CD4-positive, alpha-beta T cell treated with Interleukin-1 beta for 1 hour (primary cell): ENCODE data around the gene QSOX1.

Source experiments
- DNase-seq, 2 donors: peaks; one replicate each; pipeline ENCODE4 v3.0.0-alpha.2; 2020 to 2022

QSOX1 gene

DNA sequence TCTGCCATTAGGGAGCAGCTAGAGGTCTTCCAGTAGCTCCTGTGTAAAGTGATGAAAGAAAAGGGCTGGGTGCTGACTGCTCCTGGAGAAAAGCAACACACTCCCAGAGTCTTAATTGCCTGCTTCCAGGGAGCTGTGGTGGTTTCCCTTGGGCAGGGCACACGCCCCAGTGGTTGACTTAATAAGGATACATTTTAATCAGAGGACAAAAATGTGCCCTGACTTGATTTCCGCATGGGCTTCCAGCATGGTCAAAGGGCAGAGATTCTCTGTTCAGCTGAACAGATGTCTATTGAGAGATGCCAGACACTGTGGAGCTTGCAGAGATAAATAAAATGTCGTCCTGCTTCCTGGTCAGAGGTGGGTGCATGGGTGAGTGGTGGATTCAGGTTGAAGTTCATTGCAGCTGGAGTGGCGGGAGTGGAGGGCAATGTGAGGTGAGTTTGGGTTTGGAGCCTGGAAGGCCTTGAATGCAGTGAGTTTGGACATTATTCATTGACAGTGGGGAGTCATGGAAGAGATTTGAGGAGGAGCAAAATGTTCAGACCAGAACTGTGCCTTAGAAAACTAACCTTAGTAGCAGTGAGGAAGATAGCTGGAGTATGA, 16.0 kb downstream of the QSOX1 start:
- DNase-seq, result no peak

DNA sequence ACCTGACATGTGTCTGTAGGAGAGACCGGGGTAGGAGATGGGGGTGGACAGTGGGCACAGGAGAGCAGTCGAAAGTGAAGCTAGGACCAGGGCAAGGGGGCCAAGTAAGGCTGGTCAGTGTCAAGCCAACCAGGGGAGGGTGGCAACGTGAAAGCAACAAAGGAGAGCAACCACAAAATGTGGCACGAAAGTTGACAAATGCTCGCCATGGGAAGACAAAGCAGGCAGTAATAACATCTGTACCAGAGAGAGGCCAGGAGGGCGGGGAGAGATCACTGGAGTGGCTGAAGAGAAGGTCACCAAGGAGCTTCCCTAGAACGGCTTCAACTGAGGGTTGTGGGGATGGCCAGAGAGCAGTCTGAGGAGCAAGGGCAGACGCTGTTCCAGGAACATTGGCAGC, 17.0 kb downstream of the QSOX1 start:
- DNase-seq, result no peak

DNA sequence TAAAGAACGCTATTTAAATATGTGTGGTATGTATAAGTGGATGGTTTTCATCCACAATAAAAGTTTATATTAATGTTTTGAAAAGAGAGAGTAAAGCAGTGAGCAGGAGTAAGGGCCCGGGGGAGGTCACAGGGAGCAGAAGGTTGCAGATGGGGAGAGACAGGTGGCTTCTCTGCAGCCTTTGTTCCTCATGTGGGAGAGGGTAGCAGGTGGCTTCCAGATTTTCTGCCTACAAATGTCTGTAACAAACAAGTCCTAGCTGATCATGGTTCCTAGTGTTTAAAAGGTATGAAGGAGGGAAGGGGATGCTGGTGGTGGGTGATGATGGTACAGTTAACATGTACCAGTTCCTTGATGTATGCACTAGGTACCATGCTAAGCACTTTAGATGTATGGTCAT, 18.8 kb downstream of the QSOX1 start:
- DNase-seq, result no peak

DNA sequence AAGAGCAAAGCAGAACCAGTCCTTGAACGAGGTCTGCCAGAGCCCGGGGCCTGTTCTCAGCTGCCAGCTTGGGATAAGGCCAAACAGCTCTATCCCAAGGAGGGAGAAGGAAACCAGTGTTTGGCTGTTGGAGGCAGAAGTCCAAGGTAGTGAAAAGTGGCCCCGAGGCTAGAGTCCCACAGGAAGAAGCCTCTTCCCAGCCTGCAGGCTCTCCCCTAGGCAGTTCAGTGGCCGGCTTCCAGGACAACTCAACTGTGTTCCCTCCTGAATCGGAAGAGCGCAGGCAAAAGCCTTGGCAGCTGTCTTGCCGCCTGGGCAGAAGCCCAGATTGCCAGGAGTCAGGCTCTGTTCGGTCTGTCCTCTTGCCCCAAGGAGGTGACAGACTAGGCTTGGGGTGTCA, 19.3 kb downstream of the QSOX1 start:
- DNase-seq, result no peak

DNA sequence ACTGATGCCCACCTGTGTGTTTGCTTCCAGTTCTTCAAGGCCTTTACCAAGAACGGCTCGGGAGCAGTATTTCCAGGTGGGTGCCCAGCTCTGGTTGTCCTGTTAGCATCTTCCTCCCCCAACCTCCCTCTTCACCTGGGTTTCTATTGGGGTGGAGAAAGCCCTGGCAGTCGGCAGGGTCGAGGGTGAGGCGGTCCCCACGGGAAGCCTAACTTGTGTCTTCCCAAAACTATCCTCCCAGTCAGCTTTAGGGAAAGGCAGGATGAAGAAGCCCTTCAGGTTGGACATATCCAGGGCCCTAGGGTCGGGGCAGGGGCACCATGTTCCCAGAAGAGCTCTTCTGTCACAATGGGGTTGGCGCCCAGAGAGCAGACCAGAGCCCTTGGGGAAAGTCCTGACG, 20.6 kb downstream of the QSOX1 start:
- DNase-seq, result no peak

DNA sequence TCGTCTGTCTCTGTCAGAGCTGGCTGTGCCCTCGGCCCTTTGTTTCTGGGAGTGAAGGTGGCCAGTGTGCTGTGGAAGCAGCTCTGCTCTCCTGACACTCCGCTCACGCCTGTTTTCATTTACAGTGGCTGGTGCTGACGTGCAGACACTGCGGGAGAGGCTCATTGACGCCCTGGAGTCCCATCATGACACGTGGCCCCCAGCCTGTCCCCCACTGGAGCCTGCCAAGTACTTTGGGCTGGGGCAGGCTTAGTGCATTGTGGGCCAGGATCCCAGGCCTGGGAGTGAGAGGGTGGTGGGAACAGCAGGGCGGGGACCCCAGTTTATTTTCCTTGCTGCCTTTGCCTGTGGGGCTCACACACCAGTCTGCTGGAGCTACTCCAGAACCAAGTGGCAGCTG, 21.1 kb downstream of the QSOX1 start:
- no peak for DNase-seq

DNA sequence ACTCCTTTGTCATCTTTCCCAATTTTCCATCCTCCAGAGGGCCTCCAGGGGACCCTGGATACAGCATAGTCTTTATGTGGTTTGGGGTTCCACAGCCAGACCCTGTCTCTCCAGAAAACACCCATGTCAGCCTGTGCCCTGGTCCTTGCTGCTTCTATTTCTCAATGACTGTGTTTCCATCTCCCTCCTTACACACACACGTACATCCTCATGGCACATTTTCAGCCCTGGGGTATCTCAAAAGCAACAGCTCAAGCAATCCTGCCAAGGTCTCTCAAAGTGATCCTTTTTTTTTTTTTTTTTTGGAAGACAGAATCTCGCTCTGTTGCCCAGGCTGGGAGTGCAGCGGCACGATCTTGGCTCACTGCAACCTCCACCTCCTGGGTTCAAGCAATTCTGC, 22.3 kb downstream of the QSOX1 start:
- DNase-seq, result no peak

DNA sequence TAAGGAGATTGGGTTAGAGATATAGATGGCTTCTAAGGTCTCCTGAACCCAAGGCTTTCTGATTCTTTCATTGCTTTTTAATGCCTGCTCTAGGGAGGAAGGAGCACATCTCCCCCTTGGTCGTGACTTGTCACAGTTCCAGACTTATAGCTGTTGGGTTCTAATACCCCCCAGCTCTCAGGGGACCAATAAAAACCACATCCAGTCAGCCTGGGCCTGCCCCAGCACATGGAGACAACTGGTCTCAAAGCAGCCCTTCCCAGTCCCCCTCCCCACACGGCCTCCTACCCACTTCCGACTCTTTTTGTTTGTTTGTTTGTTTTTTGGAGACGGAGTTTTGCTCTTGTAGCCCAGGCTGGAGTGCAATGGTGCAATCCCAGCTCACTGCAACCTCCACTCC, 23.3 kb downstream of the QSOX1 start:
- no peak for DNase-seq

DNA sequence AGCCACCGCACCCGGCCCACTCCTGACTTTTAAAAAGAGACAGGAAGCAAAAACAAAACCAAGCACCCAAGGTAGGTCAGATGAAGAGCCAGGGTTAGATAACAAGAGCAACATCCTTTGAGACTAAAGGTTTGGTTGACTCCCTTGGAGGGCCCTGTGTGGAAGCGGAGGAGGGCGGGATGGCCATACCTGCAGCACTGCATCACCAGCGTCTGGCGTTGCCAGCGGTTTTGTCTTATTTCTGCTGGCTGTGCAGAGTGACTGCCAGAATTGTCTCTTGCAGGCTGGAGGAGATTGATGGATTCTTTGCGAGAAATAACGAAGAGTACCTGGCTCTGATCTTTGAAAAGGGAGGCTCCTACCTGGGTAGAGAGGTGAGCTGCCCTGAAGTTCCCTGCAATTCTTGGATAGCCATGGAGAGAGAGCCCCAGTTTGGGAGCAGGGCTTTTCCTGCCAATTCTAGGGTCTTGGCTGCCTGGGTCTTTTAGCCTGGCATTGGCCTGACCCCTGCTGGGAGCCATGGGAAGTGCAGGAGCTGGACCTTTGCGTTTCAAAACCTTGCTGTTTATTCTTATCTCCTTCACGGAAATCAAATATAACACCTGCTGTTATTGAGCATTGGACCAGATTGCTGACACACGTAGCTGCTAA, 24.0 kb downstream of the QSOX1 start:
- peak; percentile 42 to 65 for DNase-seq

DNA sequence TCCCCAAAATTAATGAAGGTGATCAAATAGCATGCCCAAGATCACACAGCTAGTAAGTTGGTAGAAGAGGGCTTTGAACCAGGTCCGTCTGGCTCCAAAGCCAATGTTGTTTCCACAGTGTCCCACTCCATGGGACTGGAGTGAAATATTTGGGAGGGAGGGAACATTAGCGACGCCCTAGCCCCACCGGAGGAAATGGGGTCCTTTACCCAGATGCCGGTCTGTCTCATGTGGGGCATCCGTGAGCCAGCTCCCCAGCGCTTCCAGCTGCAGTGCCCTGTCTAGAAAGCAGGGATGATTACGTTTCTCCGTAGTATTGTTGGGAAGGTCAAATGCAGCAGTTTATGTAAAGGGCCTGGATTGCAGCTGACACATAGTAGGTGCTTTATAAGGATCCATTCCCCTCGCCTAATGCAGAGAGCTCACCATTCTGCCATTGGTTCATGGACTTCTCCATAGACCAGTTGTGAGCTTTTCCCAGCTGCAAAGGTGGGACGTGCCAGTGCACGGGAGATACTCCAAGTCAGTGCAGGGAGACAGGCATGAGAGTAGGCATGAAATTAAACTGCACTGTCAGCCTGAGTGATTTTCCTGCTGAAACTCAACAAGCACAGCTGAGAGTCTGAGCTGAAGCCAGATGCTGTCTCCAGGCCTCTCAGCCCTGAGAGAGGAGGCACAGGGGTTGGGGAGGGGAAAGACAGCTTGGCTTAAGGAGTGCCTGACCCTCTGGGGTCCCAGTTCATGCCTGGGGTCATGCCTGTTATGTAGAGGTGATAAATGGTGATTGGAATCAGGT, 24.7 kb downstream of the QSOX1 start:
- DNase-seq, result no peak

DNA sequence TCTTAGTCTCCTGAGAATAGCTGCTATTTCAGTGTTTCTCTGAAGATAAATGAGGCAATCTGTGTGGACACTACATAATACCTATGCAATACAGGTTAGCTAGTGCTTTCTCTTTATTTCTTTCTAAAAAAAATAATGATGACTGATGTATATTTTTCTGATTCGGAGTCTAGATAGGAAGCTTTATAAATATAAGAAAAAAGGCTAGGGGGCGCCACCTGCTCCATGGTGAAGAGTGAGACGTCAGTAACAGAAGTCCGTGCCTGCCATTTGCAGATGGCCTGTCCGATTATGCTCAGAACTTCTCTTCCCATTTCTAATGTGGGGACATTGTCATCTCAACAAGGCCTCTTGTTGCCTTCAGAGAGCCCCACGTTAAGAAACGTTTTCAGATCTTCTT, 26.4 kb downstream of the QSOX1 start:
- DNase-seq, result no peak

DNA sequence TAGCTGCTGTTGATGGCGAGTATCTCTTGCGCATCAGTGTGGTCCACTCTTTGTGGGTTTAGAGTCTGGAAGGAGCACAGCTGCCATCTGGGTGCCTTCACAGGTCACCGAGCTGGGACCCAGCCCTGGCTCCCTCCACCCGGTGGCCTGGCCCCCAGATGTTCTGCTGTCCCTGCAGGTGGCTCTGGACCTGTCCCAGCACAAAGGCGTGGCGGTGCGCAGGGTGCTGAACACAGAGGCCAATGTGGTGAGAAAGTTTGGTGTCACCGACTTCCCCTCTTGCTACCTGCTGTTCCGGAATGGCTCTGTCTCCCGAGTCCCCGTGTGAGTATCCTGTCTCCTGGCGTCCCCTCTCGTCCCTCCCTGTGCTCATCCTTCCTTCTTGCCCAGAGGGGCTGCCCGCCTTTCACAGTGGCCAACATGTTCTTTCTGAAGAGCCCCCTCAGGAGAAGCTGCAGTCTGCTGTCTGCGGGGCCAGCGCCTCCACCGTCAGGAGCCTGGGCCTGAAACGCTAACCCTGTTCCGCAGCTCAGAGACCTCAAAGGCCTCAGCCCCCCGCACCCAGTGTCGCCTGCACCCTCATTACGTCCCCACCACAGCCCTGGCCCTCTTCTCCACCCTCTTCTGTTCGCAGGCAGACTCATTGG, 27.4 kb downstream of the QSOX1 start:
- no peak for DNase-seq

DNA sequence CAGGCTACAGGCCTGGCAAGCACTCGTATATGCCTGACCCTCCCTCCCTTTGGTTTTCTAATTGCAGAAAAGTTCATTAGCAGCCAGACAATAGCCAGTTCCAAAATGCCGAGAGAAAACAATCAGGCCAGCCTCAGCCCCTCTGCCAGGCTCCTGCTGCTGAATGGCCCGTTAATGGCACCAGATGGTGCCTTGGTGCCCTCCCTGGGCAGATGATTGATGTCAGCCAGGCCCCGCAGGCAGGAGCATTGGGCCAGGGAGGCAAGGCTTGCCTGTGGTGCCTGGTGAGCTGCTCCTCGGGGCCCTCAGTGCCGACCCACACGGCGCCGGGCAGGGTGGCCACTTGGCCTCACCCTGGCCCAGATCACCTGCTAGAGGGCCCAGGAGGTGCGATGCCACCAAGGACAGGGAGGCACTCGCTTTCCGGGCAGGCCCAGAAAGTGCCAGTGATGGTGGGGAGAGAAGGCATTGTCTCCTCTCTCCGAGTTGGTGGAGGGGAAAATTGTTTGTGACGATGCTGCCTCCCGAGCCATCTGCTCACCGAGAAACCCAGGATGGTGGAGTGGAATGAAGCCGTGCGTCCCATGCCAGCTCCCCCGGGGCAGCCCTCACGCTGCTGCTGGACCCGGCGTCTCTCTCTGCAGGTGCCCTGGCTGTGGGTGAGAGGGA, 28.1 kb downstream of the QSOX1 start:
- no peak for DNase-seq

DNA sequence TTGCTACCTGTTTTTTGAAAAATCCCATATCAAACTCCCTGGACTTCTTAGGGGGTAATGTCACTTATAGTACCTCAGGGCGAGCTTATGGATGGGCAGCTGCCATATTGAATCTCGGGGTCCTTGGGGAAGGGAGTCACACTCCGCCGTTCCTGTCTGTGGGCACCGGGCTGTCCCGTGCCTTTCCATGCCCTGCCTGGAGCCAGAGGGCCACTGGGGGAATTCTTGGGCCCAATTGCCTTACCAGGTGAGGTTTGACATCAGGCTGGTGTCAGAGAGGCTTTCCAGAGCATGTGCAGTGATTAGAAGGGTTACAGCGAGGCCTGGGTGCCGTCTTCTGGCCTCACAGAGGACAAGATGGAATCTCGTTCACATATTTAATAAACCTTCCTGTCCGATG, 28.8 kb downstream of the QSOX1 start:
- DNase-seq, result no peak

DNA sequence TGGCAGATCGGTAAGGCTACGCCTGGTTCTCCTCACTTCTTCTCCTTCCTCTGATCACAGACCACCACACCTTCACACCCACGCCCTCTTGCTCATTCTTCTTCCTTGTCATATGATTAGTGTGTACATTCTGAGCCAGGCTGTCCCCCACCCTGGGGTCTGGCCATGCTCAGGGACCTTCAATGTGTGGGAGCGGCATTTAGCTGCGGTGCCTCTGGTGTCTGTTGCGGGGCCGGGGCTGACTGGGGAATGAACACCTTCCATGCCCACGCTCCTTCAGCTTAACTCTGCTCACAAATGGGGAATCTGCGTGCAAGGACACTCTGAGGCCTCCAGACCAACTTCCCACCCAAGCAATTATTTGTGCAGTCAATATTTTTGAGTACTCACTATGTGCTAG, 29.4 kb downstream of the QSOX1 start:
- DNase-seq, result no peak

DNA sequence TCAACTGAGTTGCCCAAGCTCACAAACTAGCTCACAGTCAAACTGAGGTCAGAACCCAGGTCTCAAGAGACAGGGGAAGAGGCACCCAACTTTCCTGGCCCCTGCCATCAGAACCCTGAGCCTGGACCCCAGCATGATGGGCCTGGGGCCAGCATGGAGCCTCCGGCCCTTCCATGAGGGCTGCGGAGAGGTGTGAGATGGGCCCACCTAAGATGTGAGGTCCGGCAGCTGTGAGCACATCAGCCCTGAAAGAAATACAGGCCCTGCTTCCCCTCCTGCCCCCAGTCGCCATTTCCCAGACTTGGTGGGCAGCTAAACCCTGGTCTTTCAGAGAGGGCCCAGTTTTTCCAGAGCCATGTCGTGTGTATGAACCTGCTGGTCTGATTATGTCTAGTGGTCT, 30.6 kb downstream of the QSOX1 start:
- DNase-seq, result no peak

DNA sequence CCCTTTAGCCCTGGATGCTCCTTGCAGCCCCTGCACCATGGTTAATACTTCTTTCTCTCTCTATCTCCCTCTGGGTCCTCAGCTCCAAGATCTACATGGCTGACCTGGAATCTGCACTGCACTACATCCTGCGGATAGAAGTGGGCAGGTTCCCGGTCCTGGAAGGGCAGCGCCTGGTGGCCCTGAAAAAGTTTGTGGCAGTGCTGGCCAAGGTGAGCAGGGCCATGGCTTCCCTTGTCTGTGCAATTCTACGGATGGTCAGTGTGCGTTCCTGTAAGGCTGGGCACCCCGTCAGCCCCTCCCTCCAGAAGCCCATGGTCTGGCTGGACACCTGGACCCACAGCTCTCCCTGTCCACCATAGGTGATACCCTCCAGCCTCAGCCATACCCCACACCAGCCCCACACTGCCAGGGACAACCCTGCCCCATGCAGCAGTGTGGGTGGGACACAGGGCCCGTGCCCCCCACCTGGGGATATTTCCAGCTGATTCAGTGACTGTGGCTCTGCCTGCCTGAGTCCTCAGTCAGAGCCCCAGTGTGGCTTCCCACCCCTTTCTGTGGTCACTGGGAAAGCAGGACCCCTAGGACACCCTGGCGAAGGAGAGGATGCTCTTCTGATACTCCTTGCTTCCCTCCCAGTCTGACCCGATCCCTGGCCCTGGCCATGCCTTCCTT, 31.4 kb downstream of the QSOX1 start:
- DNase-seq, result no peak

DNA sequence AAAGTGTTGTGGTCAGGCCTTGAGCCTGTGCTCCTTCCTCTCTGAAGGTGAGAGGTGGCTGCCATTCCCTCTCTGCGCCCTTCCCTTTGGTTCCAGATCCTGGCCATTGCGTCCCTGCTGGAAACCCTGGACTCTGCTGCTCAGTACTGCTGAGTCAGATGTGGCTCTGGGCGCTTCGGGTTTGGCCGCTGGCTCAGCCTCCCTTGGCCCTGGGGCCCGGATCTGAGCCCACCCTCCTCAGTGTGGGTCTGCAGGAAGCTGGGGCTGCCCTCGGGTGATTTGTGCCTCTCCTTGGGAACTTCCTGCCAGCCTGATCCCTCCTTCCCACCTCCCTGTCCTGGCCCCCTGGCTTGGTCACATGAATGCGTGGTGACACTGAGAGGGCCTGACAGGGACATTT, 32.2 kb downstream of the QSOX1 start:
- DNase-seq, result no peak

DNA sequence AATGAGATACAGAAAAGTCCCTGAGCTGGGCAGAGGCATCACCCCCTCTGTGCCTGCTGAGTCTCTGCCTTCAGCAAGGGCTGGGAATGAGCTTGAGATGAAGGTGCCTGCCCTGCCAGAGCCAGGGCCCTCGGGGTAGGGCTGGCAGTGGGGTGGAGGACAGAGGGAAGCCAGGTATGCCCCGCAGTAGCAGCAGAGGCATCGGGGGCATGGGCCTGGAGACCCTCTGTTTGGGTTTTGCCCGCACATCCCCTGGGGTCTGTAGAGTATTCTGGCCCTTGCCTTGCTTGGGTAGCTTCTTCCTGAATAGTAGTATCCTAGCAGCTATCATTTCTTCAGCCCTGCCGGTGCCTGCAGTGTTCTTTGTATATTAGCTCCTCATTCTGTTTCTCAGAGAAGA, 33.0 kb downstream of the QSOX1 start:
- no peak for DNase-seq

DNA sequence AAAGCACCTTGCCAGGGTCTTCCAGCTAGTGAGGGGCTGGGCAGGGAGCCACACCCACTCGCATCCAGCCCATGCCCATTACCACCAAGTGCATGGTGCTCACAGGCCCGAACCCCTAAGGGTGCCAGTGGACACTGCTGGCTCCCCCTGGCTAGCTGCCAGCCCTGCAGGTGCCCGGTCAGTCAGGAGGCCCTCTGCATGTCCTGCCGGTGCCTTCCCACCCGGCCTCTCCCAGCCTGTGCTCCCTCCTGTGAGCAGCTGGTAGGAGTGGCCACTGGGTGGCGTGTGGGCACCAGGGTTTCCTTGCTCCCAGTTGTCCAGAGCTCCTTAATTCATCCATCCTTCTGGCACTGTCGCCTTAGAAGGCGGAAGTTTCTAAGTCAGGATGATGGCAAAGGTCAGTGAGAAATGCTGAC, 33.4 kb downstream of the QSOX1 start:
- no peak for DNase-seq

DNA sequence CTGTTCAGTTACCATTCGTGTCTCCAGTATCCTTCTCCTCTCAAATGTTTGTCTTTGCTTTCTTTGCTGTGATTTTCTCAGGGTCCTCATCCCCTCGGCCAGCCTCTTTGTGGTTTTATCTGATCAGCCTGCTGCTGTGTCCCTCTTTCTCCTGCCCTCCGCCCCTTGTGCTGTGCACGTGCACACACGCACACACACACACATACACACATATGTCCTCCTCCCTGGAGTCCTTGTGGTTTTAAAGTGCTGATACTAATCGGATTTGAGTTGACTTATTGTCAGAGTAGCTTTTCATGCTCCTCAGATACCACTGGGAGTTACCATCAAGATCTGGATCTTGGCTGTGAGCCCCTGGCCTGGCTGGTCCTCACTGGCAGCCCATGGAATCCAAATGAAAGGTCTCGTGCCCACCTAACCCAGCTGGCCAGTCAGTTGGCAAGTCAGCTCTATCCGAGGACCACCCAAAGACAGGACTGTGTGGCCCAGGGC, 34.1 kb downstream of the QSOX1 start:
- DNase-seq, result no peak

DNA sequence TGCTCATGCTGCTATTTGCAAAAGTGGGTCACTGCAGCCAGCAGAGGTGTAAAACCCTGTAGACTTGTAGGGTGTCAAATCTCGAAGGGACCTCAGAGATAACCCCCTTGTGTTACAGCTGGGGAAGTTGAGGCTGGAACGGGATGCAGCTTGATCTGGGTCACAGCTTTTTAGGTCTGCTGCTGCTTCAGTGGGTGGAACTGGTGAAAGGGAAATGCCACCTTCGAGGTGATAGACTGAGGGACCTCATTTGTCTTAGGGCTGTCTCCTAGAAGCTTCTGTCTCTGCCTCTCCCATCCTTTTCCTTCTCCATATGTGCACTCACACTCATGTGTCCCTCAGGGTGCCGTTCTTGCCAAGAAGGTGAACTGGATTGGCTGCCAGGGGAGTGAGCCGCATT, 35.4 kb downstream of the QSOX1 start:
- DNase-seq, result no peak

DNA sequence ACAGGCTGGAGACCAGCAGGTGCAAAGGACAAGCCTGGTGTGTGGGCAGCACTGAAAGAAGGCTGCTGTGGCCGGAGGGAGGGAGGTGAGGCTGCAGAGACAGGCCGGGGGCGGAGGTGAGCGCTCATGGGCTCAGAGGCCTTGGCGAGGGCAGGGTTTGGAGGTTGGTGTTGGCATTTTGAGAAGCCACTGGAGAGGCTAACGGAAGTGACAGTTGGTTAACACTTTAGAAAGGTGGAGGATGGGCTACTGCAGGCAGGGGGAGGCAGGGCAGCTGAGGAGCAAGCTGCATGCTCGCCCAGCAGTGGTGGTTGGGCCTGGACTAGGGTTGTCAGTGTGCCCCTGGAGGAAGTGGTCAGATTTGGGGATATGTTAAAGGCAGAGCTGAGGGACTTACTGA, 37.5 kb downstream of the QSOX1 start:
- DNase-seq, result no peak
